ENCODE results near the gene DDX18.

GRCh38 chr2:117832332-117832731 lies 17.8 kb downstream of the DDX18 start:
- no peak for TF ChIP-seq CTCF (IDR thresholded peaks at IDR 0.05)
- TF ChIP-seq POLR2A (IDR thresholded peaks at IDR 0.05): no peak
